T1000 (cell line): ENCODE results near the gene CREBBP.

Source experiments
- DNase-seq: peaks from one replicate; lab custom pipeline; 2025; ENCODE audit warnings: mixed read lengths; lab: John Stamatoyannopoulos, UW

The CREBBP gene

DNA sequence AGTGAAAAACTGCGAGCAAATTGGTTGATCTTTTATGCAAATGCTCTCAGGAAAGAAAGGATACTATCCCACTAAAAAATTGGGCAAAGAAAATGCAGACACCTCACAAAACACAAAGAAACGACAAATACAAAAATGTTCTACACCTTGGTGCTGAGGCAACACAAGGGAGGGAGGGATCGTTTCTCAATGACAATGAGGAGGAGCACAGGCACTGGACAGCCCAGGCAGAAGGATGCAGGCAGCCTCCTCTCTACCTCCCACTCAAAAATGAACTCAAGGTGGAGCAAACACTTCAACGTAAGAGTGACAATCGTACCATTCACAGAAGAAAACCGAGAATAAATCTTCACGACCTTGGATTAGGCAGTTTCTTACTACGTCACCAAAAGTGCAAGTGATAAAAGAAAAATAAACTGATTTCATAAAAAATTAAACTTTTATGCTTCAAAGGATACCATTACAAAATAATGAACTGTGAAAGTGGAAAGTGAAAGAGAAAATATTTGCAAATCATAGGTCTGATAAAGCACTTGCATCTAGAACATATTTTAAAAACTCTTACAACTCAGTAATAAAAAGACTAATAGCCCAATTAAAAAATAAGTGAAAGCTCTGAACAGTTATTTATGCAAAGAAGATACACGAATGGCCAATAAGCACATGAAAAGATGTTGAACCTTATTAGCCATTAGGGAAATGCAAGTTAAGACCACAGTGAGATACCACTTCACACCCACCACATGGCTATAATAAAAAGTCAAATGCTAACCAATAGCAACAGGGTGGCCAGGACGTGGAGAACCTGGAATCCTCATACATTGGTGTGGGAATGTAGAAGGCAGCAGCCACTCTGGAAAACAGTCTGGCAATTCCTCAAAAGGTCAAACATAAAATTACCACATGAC lies 82.4 kb downstream of the CREBBP start:
- no peak for DNase-seq

DNA sequence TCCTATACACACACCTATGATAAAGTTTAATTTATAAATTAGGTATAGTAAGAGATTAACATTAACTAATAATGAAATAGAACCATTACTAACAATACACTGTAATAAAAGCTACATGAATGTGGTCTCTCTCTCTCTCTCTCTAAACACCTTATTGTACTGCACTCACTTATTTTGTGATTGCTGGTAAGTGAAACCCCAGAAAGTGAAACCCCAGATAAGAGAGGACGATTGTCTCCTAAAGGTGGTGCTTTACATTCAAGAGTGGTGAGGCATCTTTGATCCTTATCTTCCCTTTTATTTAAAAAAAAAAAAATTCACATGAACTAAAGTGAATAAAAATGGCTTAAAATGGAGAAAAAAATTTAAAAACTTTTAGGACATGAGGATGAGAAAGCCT lies 83.0 kb downstream of the CREBBP start:
- DNase-seq, result no peak

GRCh38 chr16:3793161-3793576 lies 87.3 kb downstream of the CREBBP start:
- DNase-seq, result no peak

GRCh38 chr16:3792472-3793012 lies 88.0 kb downstream of the CREBBP start:
- DNase-seq, result no peak

GRCh38 chr16:3791701-3792100 lies 88.8 kb downstream of the CREBBP start:
- no peak for DNase-seq

DNA sequence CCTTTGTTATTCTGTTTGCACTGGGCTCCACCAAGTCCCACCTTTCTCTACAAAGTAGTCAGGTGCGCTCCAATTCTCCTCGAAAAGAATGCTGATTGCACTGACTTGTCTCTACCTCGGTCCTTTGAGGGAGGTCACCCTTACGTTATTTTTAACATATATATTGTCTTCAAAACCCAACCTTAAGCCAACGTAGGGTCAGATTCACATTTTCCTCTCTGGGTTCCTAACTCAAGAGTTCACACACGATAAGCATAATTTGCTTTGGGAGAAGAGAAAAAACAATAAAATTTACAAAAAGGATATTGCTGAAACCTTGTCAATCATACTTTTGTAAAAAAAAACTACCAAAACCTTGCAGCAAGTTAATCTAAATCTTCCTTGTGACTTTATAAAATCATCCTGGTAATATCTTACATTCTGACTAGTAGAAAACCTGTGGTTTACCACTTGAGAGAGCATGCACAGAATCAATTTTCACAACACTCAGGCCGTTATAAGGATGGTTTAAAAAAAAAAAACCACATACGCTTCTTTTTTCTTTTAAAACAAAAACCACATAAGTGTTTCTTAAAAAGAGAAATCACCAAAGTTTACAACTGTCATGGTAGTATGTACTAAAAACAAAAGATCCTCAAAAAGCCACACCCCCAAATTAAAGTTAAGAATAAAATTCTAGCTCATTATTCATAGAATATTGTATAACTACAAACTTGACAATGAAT lies 91.0 kb downstream of the CREBBP start:
- no peak for DNase-seq

GRCh38 chr16:3788711-3789374 lies 91.7 kb downstream of the CREBBP start:
- DNase-seq, result no peak

- no peak for DNase-seq
Measured at GRCh38 chr16:3787924-3788661, 92.4 kb downstream of the CREBBP start.

- DNase-seq, result no peak
Measured at GRCh38 chr16:3785413-3785812, 95.1 kb downstream of the CREBBP start.

DNA sequence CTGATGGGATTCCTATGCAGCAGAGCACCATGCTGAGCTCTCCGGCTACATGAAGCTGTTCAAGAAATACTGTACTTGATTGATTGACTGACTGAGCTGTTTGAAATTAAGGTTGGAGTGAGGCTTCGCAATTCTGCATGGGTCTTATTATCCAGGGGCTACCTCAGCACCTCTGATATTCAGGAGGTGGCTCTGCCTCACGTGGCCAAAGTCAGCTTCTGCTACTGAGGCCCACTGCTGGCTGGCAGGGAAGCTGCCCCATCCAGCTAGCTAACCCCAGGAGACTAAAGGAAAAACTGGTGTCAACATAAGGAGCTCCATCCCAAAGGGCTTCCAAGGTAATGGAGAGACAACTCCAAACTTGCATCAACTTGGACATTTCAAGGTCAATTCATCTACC lies 97.0 kb downstream of the CREBBP start:
- DNase-seq, result no peak

GRCh38 chr16:3782566-3782965 lies 97.9 kb downstream of the CREBBP start:
- no peak for DNase-seq

DNA sequence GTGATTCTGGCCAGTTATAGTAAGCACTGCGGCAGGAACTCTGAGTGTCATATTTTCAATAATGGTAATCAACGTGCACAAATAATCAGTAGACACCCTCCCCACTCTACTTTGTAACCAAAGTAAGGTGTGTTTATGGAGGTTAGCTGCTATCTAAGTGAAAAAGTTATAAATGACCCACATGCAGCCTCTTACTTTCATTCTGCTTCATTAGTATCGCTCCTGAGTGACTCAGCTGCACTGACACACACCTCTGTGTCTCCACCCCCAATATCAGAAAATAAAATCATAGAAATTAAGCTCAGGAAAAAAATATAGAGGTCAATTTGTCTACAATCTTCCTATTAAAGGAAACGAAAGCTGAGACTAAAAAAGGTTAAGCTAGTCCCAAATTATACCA lies 99.1 kb downstream of the CREBBP start:
- no peak for DNase-seq

GRCh38 chr16:3780570-3780969 lies 99.9 kb downstream of the CREBBP start:
- DNase-seq, result no peak

- DNase-seq, result no peak
Measured at GRCh38 chr16:3776316-3776715, 104.2 kb downstream of the CREBBP start.

DNA sequence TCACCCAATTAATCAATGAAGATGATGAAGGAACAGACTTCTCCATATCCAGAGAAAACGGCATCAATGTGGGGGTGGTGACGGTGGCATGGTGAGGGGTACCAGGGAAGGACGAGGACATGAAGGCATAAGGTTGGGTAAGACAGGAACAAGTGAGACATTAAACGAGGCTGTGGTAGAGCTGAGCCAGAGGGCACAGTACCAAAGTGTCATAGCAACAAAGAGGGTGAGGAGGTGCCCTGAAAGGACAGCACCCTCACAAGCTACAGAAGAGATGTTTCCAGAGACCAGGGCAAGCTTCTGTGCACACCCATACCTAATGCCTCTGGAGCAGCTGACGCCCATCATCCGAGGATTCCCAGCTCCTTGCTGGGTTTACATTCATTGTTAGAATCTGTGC lies 105.7 kb downstream of the CREBBP start:
- no peak for DNase-seq

GRCh38 chr16:3774156-3774767 lies 106.3 kb downstream of the CREBBP start:
- DNase-seq, result no peak

- DNase-seq, result no peak
Measured at GRCh38 chr16:3773663-3774062, 106.8 kb downstream of the CREBBP start.

DNA sequence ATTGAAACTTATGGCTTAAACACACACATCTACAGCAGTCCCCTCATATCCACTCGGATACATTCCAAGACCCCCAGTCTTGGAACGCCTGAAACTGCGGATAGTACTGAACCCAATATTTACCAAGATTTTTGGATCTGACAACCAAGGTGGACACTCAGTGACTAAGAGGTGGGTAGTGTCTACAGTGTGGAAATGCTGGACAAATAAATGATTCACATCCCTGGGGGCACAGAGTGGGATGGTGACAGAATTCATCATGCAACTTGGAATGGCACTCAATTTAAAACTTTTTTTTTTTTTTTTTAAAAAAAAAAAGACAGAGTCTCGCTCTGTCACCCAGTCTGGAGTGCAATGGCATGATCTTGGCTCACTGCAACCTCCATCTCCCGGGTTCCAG lies 109.0 kb downstream of the CREBBP start:
- no peak for DNase-seq

- no peak for DNase-seq
Measured at GRCh38 chr16:3770530-3770929, 110.0 kb downstream of the CREBBP start.

DNA sequence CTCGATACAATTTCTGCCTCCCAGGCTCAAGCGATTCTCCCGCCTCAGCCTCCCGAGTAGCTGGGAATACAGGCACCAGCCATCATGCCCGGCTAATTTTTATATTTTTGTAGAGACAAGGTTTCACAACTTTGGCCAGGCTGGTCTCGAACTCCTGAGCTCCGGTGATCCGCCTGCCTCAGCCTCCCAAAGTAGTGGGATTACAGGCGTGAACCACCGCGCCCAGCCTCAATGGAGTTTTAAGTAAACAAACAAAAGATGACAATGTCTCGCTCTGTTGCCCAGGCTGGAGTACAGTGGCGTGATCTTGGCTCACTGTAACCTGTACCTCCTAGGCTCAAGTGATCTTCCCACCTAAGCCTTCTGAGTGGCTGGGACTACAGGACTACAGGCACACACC lies 110.6 kb downstream of the CREBBP start:
- DNase-seq, result no peak

GRCh38 chr16:3769013-3769412 lies 111.5 kb downstream of the CREBBP start:
- no peak for DNase-seq
